GM23248 (cell line): Measurements from ENCODE around the gene GATA5.

Experiments
- EZH2 ChIP-seq: fragments of 200-600 bp; sonication (generic); IDR thresholded peaks from 2 replicates; pipeline ENCODE4 v1.6.1; 2018; ENCODE audit warnings: antibody characterized with exemption, mild to moderate bottlenecking; ENCODE audit not compliant: insufficient read depth, poor library complexity, severe bottlenecking
- EZH2phosphoT487 ChIP-seq: fragments of 200-600 bp; sonication (generic); IDR thresholded peaks from 2 replicates; pipeline ENCODE4 v1.6.1; 2018; ENCODE audit warnings: antibody characterized with exemption, moderate library complexity, mild to moderate bottlenecking, low read depth; ENCODE audit not compliant: insufficient read depth

DNA sequence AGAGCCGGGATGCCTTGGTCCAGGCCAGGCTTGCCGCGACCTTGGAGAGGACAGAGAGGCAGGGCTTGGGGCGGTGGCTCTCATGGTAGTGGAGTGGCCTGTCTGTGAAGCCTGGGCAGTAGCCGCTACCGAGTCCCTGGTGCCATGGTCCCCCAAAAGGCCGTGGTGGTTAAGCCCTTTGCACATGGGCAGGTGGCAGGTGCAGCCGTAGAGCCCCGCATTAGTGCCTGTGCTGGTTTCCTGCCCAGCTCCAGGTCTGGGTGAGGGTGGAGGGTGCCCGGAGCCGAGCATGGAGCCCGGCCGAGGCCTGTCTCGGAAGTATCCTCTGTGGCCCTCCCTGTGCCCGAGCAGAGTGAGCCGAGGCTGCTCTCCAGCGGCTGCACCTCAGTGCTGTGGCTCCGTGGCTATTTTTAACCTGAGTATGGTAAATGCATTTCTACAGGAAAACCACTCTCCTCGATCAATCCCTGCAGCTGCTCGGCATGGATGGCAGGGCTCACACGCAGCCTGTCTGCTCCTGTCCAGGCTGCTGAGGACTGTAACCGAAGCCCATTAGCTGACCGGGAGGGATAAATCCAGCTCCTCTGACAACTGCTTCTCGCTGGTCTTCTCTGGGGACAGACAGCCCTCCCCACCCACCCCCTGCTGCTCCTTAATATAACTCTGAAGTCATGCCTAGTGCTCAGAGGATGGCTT, 36.3 kb upstream of the GATA5 start:
- no peak for TF ChIP-seq EZH2
- TF ChIP-seq EZH2phosphoT487, result no peak
